ENCODE measurements around the gene MYCBP2. TPM values are rescaled to one million over a fixed set of nuclear protein-coding genes. Genes with fewer than 3 reads are reported as not detected.

The MYCBP2 gene
- total RNA-seq, 1 experiment from 2014 or later: 57.8 TPM

- intact Hi-C loops (cut with micrococcal nuclease; ENCODE audit: unreplicated experiment): no loop called here
- no TSS peak for BruUV-seq (replicated peaks)
- H3K4me1 ChIP-seq (ENCODE audit: insufficient read depth, low read length, poor library complexity, severe bottlenecking): no peaks in the 10 kb centered on the region
- DNase-seq (ENCODE audit: low spot score): no peak
- no peaks in the 10 kb centered on the region for H3K27me3 ChIP-seq (replicated peaks; ENCODE audit: insufficient read depth, low read depth, low read length, poor library complexity)
- POLR2A ChIA-PET (ENCODE audit: low non-redundant PET): no interaction called here
- no peak for TF ChIP-seq EZH2 (IDR thresholded peaks at IDR 0.05; ENCODE audit: borderline replicate concordance, low read depth, low read length, poor library complexity, severe bottlenecking)
- TF ChIP-seq, protein P1, sequence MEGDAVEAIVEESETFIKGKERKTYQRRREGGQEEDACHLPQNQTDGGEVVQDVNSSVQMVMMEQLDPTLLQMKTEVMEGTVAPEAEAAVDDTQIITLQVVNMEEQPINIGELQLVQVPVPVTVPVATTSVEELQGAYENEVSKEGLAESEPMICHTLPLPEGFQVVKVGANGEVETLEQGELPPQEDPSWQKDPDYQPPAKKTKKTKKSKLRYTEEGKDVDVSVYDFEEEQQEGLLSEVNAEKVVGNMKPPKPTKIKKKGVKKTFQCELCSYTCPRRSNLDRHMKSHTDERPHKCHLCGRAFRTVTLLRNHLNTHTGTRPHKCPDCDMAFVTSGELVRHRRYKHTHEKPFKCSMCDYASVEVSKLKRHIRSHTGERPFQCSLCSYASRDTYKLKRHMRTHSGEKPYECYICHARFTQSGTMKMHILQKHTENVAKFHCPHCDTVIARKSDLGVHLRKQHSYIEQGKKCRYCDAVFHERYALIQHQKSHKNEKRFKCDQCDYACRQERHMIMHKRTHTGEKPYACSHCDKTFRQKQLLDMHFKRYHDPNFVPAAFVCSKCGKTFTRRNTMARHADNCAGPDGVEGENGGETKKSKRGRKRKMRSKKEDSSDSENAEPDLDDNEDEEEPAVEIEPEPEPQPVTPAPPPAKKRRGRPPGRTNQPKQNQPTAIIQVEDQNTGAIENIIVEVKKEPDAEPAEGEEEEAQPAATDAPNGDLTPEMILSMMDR (conservative IDR thresholded peaks at IDR 0.05; ENCODE audit: low read depth, low read length): no peak
- no peaks in the 10 kb centered on the region for H3K36me3 ChIP-seq (ENCODE audit: insufficient read depth, low read length, poor library complexity, severe bottlenecking)
- H3K9me3 ChIP-seq (ENCODE audit: low read depth, low read length, poor library complexity, severe bottlenecking): no peaks in the 10 kb centered on the region
- H3K4me3 ChIP-seq (ENCODE audit: low read depth, low read length, poor library complexity, severe bottlenecking): no peak overlapping the region
- CTCF ChIA-PET: no interaction called here
- no peak overlapping the region for H3K27ac ChIP-seq (ENCODE audit: low read depth, low read length, poor library complexity, severe bottlenecking)
These were observed 130.8 kb downstream of the MYCBP2 start for GRCh38 chr13:77196052-77196618.

DNA sequence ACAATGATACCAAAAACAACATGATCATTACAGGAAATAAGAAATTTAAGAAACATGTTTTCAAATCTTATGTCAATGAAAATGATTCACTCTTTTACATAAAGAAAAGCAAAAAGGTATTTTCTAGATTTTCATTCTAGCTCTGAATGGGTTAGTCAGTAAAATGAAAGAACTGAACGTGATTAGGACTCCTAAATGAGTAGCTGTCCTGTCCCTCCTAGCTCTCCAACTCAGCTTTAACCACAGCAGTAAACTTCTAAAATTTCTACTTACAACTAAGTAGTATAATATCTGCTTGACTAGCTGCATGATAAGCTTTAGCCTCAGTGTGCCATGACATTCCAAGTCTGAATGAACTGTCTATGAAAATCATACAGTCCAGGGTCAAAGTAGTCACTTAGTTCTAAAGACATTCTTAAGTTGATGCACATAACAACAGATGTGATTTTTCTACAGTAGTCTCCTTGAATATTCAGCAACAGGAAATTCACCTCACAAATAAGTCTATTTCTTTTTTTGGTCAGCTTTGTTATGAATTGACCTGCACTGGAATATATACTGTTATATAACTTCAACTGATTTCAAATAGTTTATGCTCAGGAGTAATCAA is 136.4 kb downstream of the MYCBP2 start:
- H3K4me1 ChIP-seq (ENCODE audit: insufficient read depth, low read length, poor library complexity, severe bottlenecking): no peaks in the 10 kb centered on the region
- peaks cover 7% of the 10 kb centered on the region for H3K36me3 ChIP-seq (ENCODE audit: insufficient read depth, low read length, poor library complexity, severe bottlenecking)
- no peaks in the 10 kb centered on the region for H3K9me3 ChIP-seq (ENCODE audit: low read depth, low read length, poor library complexity, severe bottlenecking)
- no peaks in the 10 kb centered on the region for H3K27me3 ChIP-seq (replicated peaks; ENCODE audit: insufficient read depth, low read depth, low read length, poor library complexity)
- ChIA-PET CTCF (no interaction called here), POLR2A (ENCODE audit: low non-redundant PET) (no interaction called here)
- no peak overlapping the region for H3K4me3 ChIP-seq (ENCODE audit: low read depth, low read length, poor library complexity, severe bottlenecking)
- DNase-seq (ENCODE audit: low spot score): no peak
- intact Hi-C loops (cut with micrococcal nuclease; ENCODE audit: unreplicated experiment): no loop called here
- TF ChIP-seq EZH2 (IDR thresholded peaks at IDR 0.05; ENCODE audit: borderline replicate concordance, low read depth, low read length, poor library complexity, severe bottlenecking): no peak
- TF ChIP-seq, protein P1 (conservative IDR thresholded peaks at IDR 0.05; ENCODE audit: low read depth, low read length): no peak
- no TSS peak for BruUV-seq (replicated peaks)
- H3K27ac ChIP-seq (ENCODE audit: low read depth, low read length, poor library complexity, severe bottlenecking): no peak overlapping the region

DNA sequence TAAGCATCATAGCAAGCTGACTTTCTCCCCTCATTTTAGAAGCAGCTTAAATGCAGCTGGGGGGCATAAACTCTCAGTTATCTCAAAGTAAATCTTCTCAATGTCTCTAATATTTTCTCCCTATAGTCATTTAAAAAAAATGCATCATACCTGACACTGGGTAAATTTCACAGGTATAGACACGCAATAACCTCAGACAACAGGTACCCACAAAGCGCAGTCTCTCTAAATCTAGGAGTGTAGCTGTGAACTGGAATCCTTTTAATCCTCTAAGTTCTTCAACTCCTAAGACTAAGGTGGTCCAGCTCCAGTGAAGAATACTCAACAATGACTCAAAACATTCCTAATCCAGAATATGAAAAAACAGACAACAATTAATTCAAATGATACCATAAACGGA is 141.2 kb downstream of the MYCBP2 start:
- ChIA-PET CTCF (no interaction called here), POLR2A (ENCODE audit: low non-redundant PET) (no interaction called here)
- no peaks in the 10 kb centered on the region for H3K9me3 ChIP-seq (ENCODE audit: low read depth, low read length, poor library complexity, severe bottlenecking)
- DNase-seq (ENCODE audit: low spot score): no peak
- H3K4me3 ChIP-seq (ENCODE audit: low read depth, low read length, poor library complexity, severe bottlenecking): no peak overlapping the region
- BruUV-seq (replicated peaks): no TSS peak
- intact Hi-C loops (cut with micrococcal nuclease; ENCODE audit: unreplicated experiment): no loop called here
- H3K36me3 ChIP-seq (ENCODE audit: insufficient read depth, low read length, poor library complexity, severe bottlenecking): peaks cover 17% of the 10 kb centered on the region
- TF ChIP-seq, protein P1 (conservative IDR thresholded peaks at IDR 0.05; ENCODE audit: low read depth, low read length): no peak
- TF ChIP-seq EZH2 (IDR thresholded peaks at IDR 0.05; ENCODE audit: borderline replicate concordance, low read depth, low read length, poor library complexity, severe bottlenecking): no peak
- H3K27me3 ChIP-seq (replicated peaks; ENCODE audit: insufficient read depth, low read depth, low read length, poor library complexity): no peaks in the 10 kb centered on the region
- no peaks in the 10 kb centered on the region for H3K4me1 ChIP-seq (ENCODE audit: insufficient read depth, low read length, poor library complexity, severe bottlenecking)
- no peak overlapping the region for H3K27ac ChIP-seq (ENCODE audit: low read depth, low read length, poor library complexity, severe bottlenecking)
